Fibroblast of villous mesenchyme (primary cell): ENCODE data around the gene LAMTOR3. TPM values are rescaled to one million over a fixed set of nuclear protein-coding genes. Genes with fewer than 3 reads are reported as not detected.

Experiments
- DNase-seq: peaks from one replicate; pipeline ENCODE4 v3.0.0-alpha.2; 2010; ENCODE audit warnings: low read depth
- H3K4me3 ChIP-seq: 2 replicates; pipeline ENCODE4 v1.5.1; 2011; ENCODE audit warnings: low read depth, mild to moderate bottlenecking, low read length
- CTCF ChIP-seq: IDR thresholded peaks from 2 replicates; pipeline ENCODE4 v1.5.1; 2012; ENCODE audit warnings: low read depth, mild to moderate bottlenecking, low read length; ENCODE audit not compliant: insufficient read depth
- total RNA-seq: library from RNA; depleted of rRNA; stranded (reverse); fragments of >200 nt; gene quantifications from 2 replicates; pipeline ENCODE4 v1.2.3, GENCODE V29; 2012

The LAMTOR3 gene
- total RNA-seq, 1 donor: 51.8 TPM

- no peak for TF ChIP-seq CTCF
- DNase-seq: no peak
- no peak overlapping the region for H3K4me3 ChIP-seq
Observed at GRCh38 chr4:99847362-99847976, 46.8 kb downstream of the LAMTOR3 start.

DNA sequence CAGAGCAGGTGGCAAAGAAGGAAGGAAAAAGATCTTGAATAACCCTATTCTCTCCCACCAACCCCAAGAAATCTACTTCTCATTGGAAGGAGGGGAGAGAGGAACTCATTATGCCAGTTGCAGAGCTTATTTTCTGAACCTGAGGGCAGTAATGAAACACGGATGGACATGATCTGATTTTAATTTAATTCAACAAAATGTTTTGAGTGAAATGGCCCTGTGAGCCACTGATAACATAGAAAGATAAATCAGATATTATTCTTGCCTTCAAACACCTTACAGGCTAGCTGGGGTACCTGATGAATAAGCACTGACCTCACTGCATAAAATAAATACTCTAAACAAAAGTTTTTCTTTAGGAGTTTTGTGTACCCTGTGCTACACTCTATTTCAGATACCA lies 47.3 kb downstream of the LAMTOR3 start:
- H3K4me3 ChIP-seq: no peak overlapping the region
- TF ChIP-seq CTCF: no peak
- no peak for DNase-seq

GRCh38 chr4:99845708-99846469 lies 48.3 kb downstream of the LAMTOR3 start:
- DNase-seq: no peak
- H3K4me3 ChIP-seq: no peak overlapping the region
- no peak for TF ChIP-seq CTCF

DNA sequence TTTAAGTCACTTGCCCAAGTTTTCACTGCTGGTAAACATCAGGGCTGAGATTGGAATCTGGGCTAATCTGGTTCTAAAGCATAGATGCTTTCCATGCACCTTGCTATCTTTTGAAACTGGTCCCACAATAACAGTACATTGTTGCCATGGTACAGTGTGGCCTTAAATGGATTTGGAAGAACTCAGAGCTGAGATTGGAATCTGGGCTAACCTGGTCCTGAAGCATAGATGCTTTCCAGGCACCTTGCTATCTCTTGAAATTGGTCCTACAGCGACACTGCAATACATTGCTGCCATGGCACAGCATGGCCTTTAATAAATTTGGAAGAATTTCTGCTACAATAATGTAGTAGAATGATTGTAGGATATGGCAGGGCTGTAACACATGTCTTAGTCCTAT lies 49.0 kb downstream of the LAMTOR3 start:
- no peak for TF ChIP-seq CTCF
- no peak overlapping the region for H3K4me3 ChIP-seq

DNA sequence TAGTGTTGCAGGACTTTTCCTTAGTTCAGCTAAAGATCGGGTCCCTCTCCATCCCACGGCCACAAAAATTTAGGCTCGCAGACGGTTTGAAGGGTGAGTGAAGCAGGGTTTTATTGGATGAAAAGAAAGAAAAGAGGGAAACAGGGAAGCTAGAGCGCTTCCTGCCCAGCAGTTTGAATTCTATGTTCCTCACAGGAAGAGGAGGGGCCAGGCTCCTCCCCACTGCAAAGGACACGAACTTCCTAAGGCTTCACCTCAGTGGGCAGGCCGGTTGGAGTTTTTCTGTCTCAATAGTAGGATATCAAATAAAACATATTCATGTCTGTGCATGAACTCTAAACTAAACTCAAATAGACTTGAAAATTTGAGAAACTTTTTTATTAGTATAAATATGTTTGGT lies 50.2 kb downstream of the LAMTOR3 start:
- no peak for DNase-seq
- no peak for TF ChIP-seq CTCF
- H3K4me3 ChIP-seq: no peak overlapping the region

More for the DNA sequence above, 49.0 kb downstream of the LAMTOR3 start:
- DNase-seq: no peak

- DNase-seq: no peak
- no peak for TF ChIP-seq CTCF
- no peak overlapping the region for H3K4me3 ChIP-seq
Observed at GRCh38 chr4:99843413-99843812, 50.8 kb downstream of the LAMTOR3 start.

GRCh38 chr4:99841129-99841528 lies 53.1 kb downstream of the LAMTOR3 start:
- DNase-seq: no peak
- no peak for TF ChIP-seq CTCF

More at GRCh38 chr4:99841129-99841528, 53.1 kb downstream of the LAMTOR3 start:
- H3K4me3 ChIP-seq: no peak overlapping the region
